NCI-H82 treated with DMSO at 0.1 percent for 48 hours (cell line): Measurements from ENCODE around the gene NUP210L.

ENCODE experiments used
- DNase-seq: peaks from one replicate; lab custom pipeline; 2025; ENCODE audit not compliant: unreplicated experiment; lab: John Stamatoyannopoulos, UW

NUP210L gene

DNA sequence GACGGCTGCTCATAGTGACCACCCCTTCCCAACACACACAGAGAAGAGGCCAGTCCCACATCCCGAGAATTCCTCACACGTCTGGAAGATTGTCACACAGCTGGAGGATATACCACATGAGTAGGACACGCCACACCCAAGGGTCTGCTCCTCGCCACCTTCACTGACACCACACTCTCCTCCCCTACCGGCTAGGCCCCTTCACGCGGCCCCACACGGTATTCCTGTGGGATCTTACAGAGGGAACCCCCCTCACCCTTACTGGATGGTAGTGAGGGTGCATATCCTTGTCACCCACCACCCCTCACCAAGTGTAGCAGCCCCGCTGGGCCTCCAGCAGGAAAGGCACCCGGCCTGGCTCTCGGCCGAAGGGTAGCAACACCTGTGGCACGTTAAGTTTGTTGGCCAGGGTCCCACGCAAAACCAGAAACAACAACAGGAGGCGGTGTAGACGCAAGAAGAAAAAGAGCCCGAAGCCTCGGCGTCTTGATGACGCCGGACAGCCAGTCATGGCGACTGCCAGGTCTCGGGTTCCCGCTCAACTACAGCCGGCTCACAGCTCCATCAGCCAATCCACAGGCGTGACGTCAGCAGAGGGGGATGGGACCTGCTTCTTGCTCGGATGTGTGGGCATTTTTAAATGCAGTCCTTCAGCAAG, at the start of gene NUP210L:
TSS of gene NUP210L (minus strand) at position 540 of the 658 bp plus-strand sequence.
- no peak for DNase-seq

DNA sequence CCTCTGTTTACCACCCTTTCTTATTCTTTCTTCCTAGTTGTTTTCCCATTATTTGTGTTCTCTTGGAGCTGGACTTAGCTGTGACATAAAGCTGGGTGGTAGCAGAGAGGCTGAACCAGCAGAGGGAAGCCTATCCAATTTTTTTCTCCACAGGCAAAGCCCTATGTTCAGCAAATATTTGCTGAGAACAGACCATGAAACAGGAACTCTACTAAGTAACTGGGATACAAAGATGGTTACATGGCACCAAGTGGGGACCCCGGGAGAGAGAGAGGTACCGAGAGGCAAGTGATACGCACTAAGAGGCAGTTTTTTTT, 44.6 kb upstream of the NUP210L start:
- no peak for DNase-seq

DNA sequence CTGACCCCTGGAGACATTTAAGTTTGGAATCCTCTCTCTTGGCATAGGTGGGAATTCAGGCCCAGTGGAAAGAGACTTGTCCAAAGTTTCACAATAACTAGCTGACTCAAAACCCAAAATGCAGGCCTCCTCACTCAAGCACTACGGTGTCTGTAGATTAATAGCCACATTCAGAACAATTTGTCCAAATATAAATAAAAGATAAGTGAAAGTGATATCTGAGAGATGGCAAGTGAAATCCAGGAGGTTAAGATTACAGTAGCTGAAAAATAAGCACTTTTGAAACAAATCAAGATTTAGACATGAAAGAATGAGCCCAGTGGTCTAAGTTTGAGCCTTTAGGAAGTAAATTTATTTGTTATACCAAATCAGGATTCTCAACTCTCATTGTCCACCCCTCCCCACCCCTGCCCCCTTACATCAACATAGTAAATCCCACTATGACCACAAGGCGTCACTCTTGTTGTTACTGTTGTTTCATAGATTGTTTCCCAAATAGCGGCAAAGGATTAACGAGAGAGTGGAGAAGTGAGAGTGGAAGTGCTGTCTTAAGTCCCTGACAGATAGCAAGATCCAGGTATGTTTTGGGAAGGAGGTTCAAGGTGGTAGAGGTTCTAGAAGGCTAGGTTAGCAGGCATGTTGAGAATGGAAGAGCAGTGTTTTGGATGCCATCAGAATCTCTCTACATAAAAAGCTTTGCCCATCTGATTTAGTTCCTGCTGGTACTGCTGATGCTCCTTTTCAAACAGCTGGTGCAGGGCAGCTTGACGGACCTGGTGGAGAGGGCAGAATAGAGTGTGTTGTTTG, 44.1 kb upstream of the NUP210L start:
- DNase-seq: peak; percentile 76

- DNase-seq: no peak
Measured at GRCh38 chr1:154193821-154194220, 38.9 kb upstream of the NUP210L start.

- DNase-seq: no peak
Measured at GRCh38 chr1:154192476-154192875, 37.6 kb upstream of the NUP210L start.

DNA sequence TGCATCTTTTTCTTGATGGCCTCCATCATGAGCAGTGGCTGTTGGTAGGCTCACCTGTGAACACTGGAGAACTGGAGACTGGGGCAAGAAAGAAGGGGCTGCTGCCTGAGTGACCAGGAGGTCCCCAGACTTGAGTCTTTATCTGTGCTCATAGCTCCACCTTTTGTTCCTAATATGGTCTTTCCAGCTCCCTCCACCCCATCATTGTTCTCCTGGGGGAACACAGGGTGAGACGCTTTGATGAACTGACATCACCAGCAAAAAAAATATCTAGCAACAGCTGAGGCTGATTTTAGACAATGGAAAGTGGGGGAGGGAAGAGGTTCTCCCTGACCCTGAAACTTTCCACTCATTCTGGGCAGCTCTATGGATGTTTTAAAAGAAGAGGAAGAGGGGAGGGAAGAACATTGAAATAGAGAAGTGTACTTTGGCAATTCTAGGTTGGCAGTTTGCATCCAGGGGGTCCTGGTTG, 37.2 kb upstream of the NUP210L start, which contains the start of gene TPM3:
TSS of gene TPM3 (minus strand) at position 111 of the 472 bp plus-strand sequence. CDS start at position 29, 82 bp downstream.
- DNase-seq: no peak

DNA sequence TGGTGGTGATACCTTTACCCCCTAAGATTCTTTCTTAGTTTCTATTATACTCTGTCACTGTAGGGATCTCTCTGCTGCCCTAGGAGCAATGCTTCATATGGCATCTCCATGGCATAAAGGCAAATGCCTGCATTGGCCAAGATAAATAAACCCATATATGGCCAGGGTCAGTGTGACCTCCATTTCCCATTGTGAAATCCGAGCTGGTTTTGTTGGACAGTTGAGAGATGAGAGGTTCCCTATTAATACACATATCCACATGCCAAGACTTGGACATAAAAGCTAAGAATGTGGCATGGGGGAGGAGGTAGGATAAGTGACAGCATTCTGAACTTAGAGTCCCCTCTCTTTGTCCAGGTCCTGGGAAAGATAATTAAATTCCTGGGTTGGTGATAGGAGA, 35.7 kb upstream of the NUP210L start:
- no peak for DNase-seq

- no peak for DNase-seq
Measured at GRCh38 chr1:154186852-154187501, 32.1 kb upstream of the NUP210L start.

DNA sequence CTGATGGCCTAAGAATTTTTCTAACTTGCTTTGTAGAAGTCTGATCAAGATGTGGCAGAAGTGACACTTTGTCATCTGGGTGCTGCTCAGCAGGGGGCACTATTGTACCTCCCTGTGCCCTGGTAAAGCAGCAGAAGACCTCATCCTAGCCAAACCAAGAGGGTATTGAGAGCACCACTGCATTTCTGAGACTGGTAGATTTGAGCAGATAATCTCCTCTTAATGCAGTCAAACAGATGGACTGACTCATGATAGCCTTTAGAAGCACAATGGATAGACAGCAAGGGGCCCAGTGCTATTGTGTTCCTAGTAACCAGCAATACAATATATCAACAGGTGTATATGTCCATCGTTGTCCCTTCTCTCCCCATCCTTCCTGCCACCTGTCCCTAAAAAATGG, 31.3 kb upstream of the NUP210L start:
- peak; percentile 99 for DNase-seq

GRCh38 chr1:154183046-154183915, 28.4 kb upstream of the NUP210L start:
- peak; percentile 94 for DNase-seq

GRCh38 chr1:154182344-154183045, 27.6 kb upstream of the NUP210L start:
- DNase-seq: no peak

DNA sequence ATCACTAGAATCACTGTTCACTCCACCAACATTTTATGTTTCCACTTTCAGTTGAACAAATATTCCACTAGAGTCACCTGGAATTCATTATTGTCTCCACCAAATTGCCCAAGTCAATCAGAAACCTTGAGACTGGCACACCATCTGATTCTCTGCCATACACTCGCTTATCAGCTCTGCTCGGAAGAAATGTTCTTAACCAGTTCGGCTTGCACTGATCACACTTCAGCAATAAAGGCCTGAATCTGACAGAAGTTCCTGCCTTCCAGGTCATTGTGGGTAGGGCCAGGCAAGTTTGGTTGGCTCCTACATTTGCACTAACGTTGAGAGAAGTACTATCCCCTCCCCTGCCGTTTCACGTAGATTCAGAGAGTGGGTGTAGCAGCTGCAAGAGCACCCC, 27.1 kb upstream of the NUP210L start:
- no peak for DNase-seq

DNA sequence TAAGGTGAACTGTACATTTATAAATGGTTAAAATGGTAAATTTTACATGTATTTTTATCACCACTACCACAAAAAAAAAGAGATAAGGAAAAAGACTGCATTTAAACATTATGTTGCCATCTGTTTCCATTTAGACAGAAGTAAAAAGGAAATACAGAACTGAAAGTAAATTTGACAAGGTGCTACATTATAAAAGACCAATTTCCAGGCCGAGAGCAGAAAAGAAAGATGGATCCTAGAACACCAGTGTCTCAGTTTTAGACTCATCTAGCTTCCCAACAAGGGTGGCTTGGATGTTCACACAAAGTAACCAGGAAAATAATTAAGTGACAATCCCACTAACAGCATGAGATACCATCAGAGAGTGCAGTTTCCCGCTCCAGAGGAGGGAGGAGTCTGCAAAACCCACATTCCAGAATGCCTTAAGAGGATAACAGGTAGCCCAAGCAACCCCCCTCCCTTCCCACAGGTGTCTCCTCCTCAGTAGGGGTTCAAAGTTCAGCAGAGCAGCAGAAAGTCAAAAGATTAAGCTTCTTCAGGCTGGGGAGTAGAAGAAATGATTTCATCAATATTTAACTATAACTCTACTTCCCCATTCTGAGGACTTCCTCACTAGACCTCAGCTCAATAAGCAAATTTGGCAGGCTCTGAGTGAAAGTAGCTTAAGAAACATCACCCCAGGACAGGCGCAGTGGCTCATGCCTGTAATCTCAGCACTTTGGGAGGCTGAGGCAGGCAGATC, 25.2 kb upstream of the NUP210L start:
- DNase-seq: no peak

- DNase-seq: peak; percentile 94
Measured at GRCh38 chr1:154178911-154179811, 24.3 kb upstream of the NUP210L start.

- DNase-seq: no peak
Measured at GRCh38 chr1:154178013-154178412, 23.1 kb upstream of the NUP210L start.

- no peak for DNase-seq
Measured at GRCh38 chr1:154176337-154176736, 21.5 kb upstream of the NUP210L start.

- DNase-seq: no peak
Measured at GRCh38 chr1:154174654-154175053, 19.8 kb upstream of the NUP210L start.

DNA sequence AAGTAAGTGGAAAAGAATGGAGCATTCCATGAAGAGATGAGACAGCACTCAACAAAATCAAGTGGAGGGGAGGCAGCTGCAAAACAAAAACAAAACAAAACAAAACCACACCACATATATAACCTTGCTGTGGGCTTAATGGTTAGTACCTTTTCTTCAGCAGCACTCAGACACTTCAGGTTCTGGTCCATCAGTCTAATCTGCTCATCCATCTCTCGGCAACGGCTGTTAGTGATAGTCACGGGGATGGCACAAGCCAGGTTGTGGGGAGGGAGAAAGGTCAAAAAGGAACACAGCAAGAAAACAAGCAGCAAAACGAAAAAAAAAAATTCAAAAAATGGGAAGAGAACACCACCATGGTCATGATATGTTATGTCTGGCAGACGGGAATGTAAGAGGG, 17.0 kb upstream of the NUP210L start:
- no peak for DNase-seq

DNA sequence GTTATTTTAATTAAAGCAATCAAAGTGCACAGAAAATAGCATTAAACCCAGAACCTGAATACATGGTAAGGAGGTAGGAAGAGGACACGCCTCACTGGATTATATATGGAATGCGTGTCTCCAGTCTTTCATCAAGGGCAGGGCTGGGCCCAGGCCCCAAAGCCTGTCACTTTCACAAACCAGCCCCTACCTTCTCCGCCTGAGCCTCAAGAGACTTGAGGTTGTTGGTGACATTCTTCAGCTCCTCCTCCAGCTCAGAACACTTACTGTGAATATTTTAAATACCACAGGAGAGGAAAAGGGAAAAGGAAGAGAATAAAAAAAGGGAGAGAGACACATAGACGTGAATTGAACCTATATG, 16.3 kb upstream of the NUP210L start:
- no peak for DNase-seq
